PC-9 (cell line): ENCODE data around the gene MTA1. TPM values are rescaled to one million over a fixed set of nuclear protein-coding genes. Genes with fewer than 3 reads are reported as not detected.
A peak's percentile ranks its signal among the peaks of the same experiment; 100 is the strongest.

ENCODE experiments used
- BruUV-seq: library from RNA; stranded (reverse); fragments of 400-500 nt; replicated peaks from 2 replicates; lab custom pipeline; 2021; lab: Mats Ljungman, UMichigan
- CTCF ChIA-PET: fragments of 300-600 bp; sonication (Branson Sonifier 250); formaldehyde crosslinking; loops from one replicate; lab custom pipeline; 2022; ENCODE audit warnings: antibody characterized with exemption; lab: Charles Lee
- POLR2A ChIA-PET: fragments of 300-600 bp; sonication (Branson Sonifier 250); formaldehyde crosslinking; loops from one replicate; lab custom pipeline; 2022; ENCODE audit warnings: antibody characterized with exemption; ENCODE audit not compliant: unreplicated experiment; lab: Charles Lee
- DNase-seq, 2 experiments: peaks; one replicate each; pipeline versions ENCODE4 v3.0.0 to v3.0.0-alpha.2; 2015 to 2022; ENCODE audit warnings: mixed read lengths in 1 of 2
- H2AFZ ChIP-seq: fragments of 200-600 bp; sonication (generic); 2 replicates; pipeline ENCODE4 v1.8.1; 2017; ENCODE audit warnings: antibody characterized with exemption
- H3F3A ChIP-seq: fragments of 200-600 bp; sonication (generic); 2 replicates; pipeline ENCODE4 v1.8.1; 2017; ENCODE audit warnings: antibody characterized with exemption, mild to moderate bottlenecking, low read depth; ENCODE audit not compliant: insufficient read depth
- H3K27ac ChIP-seq: fragments of 200-600 bp; sonication (generic); 2 replicates; pipeline ENCODE4 v1.6.1; 2016; ENCODE audit warnings: mixed run types
- H3K27me3 ChIP-seq: fragments of 200-600 bp; sonication (generic); 2 replicates; pipeline ENCODE4 v1.6.1; 2016; ENCODE audit warnings: low read depth, mixed run types; ENCODE audit not compliant: insufficient read depth
- H3K36me3 ChIP-seq: fragments of 200-600 bp; sonication (generic); 2 replicates; pipeline ENCODE4 v1.6.1; 2016; ENCODE audit warnings: low read depth, mixed run types
- H3K4me1 ChIP-seq: fragments of 200-600 bp; sonication (generic); replicated peaks from 2 replicates; pipeline ENCODE4 v1.6.1; 2016; ENCODE audit warnings: mixed run types; ENCODE audit not compliant: insufficient read depth
- H3K4me2 ChIP-seq: fragments of 200-600 bp; sonication (generic); 2 replicates; pipeline ENCODE4 v1.6.1; 2017; ENCODE audit warnings: mixed run types
- H3K4me3 ChIP-seq: fragments of 200-600 bp; sonication (generic); 2 replicates; pipeline ENCODE4 v1.6.1; 2016; ENCODE audit warnings: mixed run types
- H3K79me2 ChIP-seq: fragments of 200-600 bp; sonication (generic); 2 replicates; pipeline ENCODE4 v1.6.1; 2017; ENCODE audit warnings: low read depth, mixed run types
- H3K9me2 ChIP-seq: fragments of 200-600 bp; sonication (generic); 2 replicates; pipeline ENCODE4 v1.8.1; 2017; ENCODE audit warnings: mild to moderate bottlenecking; ENCODE audit not compliant: insufficient read depth
- H3K9me3 ChIP-seq: fragments of 200-600 bp; sonication (generic); 2 replicates; pipeline ENCODE4 v1.8.1; 2016; ENCODE audit warnings: low read depth; ENCODE audit not compliant: insufficient read depth
- H4K20me1 ChIP-seq: fragments of 200-600 bp; sonication (generic); 2 replicates; pipeline ENCODE4 v1.8.1; 2017; ENCODE audit not compliant: insufficient read depth
- CTCF ChIP-seq: fragments of 200-600 bp; sonication (generic); conservative IDR thresholded peaks from 2 replicates; pipeline ENCODE4 v1.6.1; 2017; ENCODE audit warnings: mixed run types, antibody characterized with exemption, mild to moderate bottlenecking, moderate library complexity
- EZH2 ChIP-seq: fragments of 200-600 bp; sonication (generic); IDR thresholded peaks from 2 replicates; pipeline ENCODE4 v1.8.0; 2017; ENCODE audit warnings: antibody characterized with exemption, low read depth
- intact Hi-C: fragments of 100-400 bp; cut with micrococcal nuclease; formaldehyde crosslinking; loops from one replicate; pipeline ENCODE4 v1.10.0; 2022; ENCODE audit not compliant: unreplicated experiment
- total RNA-seq: library from RNA; stranded (reverse); gene quantifications from 2 replicates; pipeline ENCODE4 v1.2.3, GENCODE V29; 2021

MTA1 gene
- total RNA-seq, 1 experiment from 2014 or later = 124 TPM

- Histone ChIP-seq H3K36me3 (no peaks in the 10 kb centered on the region), H3K4me2 (no peak overlapping the region), H3K27ac (no peak overlapping the region), H3F3A (0 out of 2 replicates have a peak, but pooled peaks cover 3% of the 10 kb centered on the region), H3K4me3 (no peak overlapping the region), H2AFZ (no peak overlapping the region), H3K4me1 (no peaks in the 10 kb centered on the region), H3K9me3 (no peaks in the 10 kb centered on the region), H3K27me3 (peaks cover 15% of the 10 kb centered on the region; the same call in 1 of the 2 replicates), H4K20me1 (no peaks in the 10 kb centered on the region), H3K79me2 (no peaks in the 10 kb centered on the region), H3K9me2 (no peaks in the 10 kb centered on the region)
- ChIA-PET CTCF (no interaction called here), POLR2A (no interaction called here)
- intact Hi-C loops = no loop called here
- no peak for TF ChIP-seq CTCF
- TF ChIP-seq EZH2 = no peak
- no TSS peak for BruUV-seq
- peak in 1 of 2 experiments; percentile 3 for DNase-seq
Measured at GRCh38 chr14:105502446-105503295, 83.0 kb downstream of the MTA1 start.

- TF ChIP-seq CTCF (no peak), EZH2 (no peak)
- Histone ChIP-seq H3K27me3 (peaks cover 21% of the 10 kb centered on the region; the same call in 1 of the 2 replicates), H4K20me1 (no peaks in the 10 kb centered on the region), H3K9me2 (no peaks in the 10 kb centered on the region), H3F3A (0 out of 2 replicates have a peak, but pooled peaks cover 3% of the 10 kb centered on the region), H3K27ac (no peak overlapping the region), H3K4me2 (no peak overlapping the region), H2AFZ (no peak overlapping the region), H3K79me2 (no peaks in the 10 kb centered on the region), H3K4me3 (no peak overlapping the region), H3K36me3 (no peaks in the 10 kb centered on the region), H3K9me3 (no peaks in the 10 kb centered on the region), H3K4me1 (no peaks in the 10 kb centered on the region)
- intact Hi-C loops = no loop called here
- CTCF ChIA-PET = no interaction called here
- no TSS peak for BruUV-seq
- peak in 1 of 2 experiments; percentile 10 for DNase-seq
- POLR2A ChIA-PET = no interaction called here
Measured at GRCh38 chr14:105503296-105503640, 83.6 kb downstream of the MTA1 start.

- Histone ChIP-seq H3K79me2 (no peaks in the 10 kb centered on the region), H4K20me1 (no peaks in the 10 kb centered on the region), H3K4me1 (no peaks in the 10 kb centered on the region), H3K36me3 (no peaks in the 10 kb centered on the region), H3F3A (0 out of 2 replicates have a peak, but pooled peaks cover 3% of the 10 kb centered on the region), H3K4me3 (no peak overlapping the region), H3K9me2 (no peaks in the 10 kb centered on the region), H3K27ac (no peak overlapping the region), H3K9me3 (no peaks in the 10 kb centered on the region), H2AFZ (no peak overlapping the region), H3K27me3 (peaks cover 29% of the 10 kb centered on the region), H3K4me2 (no peak overlapping the region)
- TF ChIP-seq EZH2 (no peak), CTCF (no peak)
- CTCF ChIA-PET = no interaction called here
- DNase-seq = peak in 1 of 2 experiments; percentile 21
- no TSS peak for BruUV-seq
- intact Hi-C loops = no loop called here
- POLR2A ChIA-PET = no interaction called here
Measured at GRCh38 chr14:105503935-105504692, 84.5 kb downstream of the MTA1 start.
